CD4-positive, CD25-positive, alpha-beta regulatory T cell (primary cell): ENCODE measurements around the gene LONRF3. TPM values are rescaled to one million over a fixed set of nuclear protein-coding genes. Genes with fewer than 3 reads are reported as not detected.

ENCODE experiments used
- polyA plus RNA-seq, 4 donors: library from polyadenylated mRNA; unstranded; fragments of 300-500 nt; fragmentation: Illumina TruSeq; gene quantifications; one replicate each; pipeline ENCODE4 v1.2.3, GENCODE V29; 2021
- total RNA-seq: library from RNA; stranded (reverse); gene quantifications from one replicate; pipeline ENCODE4 v1.2.3, GENCODE V29; 2022

Gene LONRF3
- total and polyA plus RNA-seq, 5 donors from 2014 or later: 1.2 to 5.3 (median 1.6) TPM

Other genes with a start within 250 kb of the LONRF3 start
- gene IL13RA1, start 247.0 kb upstream of the LONRF3 start, total RNA-seq: not detected
- under 1 TPM in 2 of 4 donors, not detected in 2; 0.03 to 0.40 TPM for gene IL13RA1, start 247.0 kb upstream of the LONRF3 start, polyA plus RNA-seq
- 0.17 TPM for gene ZCCHC12, start 150.8 kb upstream of the LONRF3 start, total RNA-seq
- gene ZCCHC12, start 150.8 kb upstream of the LONRF3 start, polyA plus RNA-seq: under 1 TPM in 2 of 4 donors, not detected in 2; 0.28 to 0.32 TPM
- not detected for gene CT47C1, start 98.4 kb downstream of the LONRF3 start, total RNA-seq
- gene CT47C1, start 98.4 kb downstream of the LONRF3 start, polyA plus RNA-seq: not detected
- not detected for gene KIAA1210, start 153.2 kb downstream of the LONRF3 start, total RNA-seq
- gene KIAA1210, start 153.2 kb downstream of the LONRF3 start, polyA plus RNA-seq: not detected